ENCODE measurements around the gene CLTC.
"Not testable (repeated sequence)": the region's sequence is repeated elsewhere in the genome, so short reads cannot be mapped to it uniquely, and the experiment has no call there.

DNA sequence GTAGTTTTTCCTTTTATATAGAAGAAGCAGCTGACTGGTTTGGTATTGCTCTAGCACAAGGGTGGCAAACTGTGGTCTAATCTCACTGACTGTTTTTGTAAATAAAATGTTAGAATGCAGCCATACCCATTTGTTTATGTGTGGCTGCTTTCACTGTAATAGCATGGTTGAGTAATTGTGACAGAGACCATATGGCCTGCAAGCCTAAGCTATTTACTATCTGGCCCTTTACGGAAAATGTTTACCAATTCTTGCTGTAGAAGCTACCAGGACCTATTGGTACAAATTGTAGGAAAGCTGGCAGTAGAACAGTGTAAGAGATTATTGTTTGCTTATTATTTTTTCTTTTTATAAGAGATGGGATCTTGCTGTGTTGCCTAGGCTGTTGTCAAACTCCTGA is 35.5 kb upstream of the CLTC start:
- TF ChIP-seq, protein P1, sequence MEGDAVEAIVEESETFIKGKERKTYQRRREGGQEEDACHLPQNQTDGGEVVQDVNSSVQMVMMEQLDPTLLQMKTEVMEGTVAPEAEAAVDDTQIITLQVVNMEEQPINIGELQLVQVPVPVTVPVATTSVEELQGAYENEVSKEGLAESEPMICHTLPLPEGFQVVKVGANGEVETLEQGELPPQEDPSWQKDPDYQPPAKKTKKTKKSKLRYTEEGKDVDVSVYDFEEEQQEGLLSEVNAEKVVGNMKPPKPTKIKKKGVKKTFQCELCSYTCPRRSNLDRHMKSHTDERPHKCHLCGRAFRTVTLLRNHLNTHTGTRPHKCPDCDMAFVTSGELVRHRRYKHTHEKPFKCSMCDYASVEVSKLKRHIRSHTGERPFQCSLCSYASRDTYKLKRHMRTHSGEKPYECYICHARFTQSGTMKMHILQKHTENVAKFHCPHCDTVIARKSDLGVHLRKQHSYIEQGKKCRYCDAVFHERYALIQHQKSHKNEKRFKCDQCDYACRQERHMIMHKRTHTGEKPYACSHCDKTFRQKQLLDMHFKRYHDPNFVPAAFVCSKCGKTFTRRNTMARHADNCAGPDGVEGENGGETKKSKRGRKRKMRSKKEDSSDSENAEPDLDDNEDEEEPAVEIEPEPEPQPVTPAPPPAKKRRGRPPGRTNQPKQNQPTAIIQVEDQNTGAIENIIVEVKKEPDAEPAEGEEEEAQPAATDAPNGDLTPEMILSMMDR (IDR thresholded peaks at IDR 0.05 in 4 of 5, conservative IDR thresholded peaks at IDR 0.05 in 1 of 5): not testable (repeated sequence)
- not testable (repeated sequence) for TF ChIP-seq POLR2A (IDR thresholded peaks at IDR 0.05)

Measured in gastrocnemius medialis (tissue), 4 donors.